Measurements from ENCODE around the gene KLF16.
A peak's percentile ranks its signal among the peaks of the same experiment; 100 is the strongest.

KLF16 gene

GRCh38 chr19:1845125-1845515, 18.3 kb downstream of the KLF16 start:
- DNase-seq, result no peak

- no peak for DNase-seq
Observed at GRCh38 chr19:1844513-1845124, 18.8 kb downstream of the KLF16 start.

- DNase-seq, result no peak
Observed at GRCh38 chr19:1843646-1844394, 19.6 kb downstream of the KLF16 start.

- DNase-seq, result no peak
Observed at GRCh38 chr19:1843116-1843515, 20.3 kb downstream of the KLF16 start.

- DNase-seq, result no peak
Observed at GRCh38 chr19:1841209-1841924, 22.0 kb downstream of the KLF16 start.

GRCh38 chr19:1840541-1841115, 22.8 kb downstream of the KLF16 start:
- DNase-seq, result no peak

- no peak for DNase-seq
Observed at GRCh38 chr19:1839658-1840540, 23.5 kb downstream of the KLF16 start.

GRCh38 chr19:1837625-1838105, 25.7 kb downstream of the KLF16 start:
- DNase-seq, result peak in 10 of 51 donors; percentile 4 to 43 (median 20)

- DNase-seq, result no peak
Observed at GRCh38 chr19:1837222-1837565, 26.2 kb downstream of the KLF16 start.

- no peak for DNase-seq
Observed at GRCh38 chr19:1836458-1837221, 26.7 kb downstream of the KLF16 start.

DNA sequence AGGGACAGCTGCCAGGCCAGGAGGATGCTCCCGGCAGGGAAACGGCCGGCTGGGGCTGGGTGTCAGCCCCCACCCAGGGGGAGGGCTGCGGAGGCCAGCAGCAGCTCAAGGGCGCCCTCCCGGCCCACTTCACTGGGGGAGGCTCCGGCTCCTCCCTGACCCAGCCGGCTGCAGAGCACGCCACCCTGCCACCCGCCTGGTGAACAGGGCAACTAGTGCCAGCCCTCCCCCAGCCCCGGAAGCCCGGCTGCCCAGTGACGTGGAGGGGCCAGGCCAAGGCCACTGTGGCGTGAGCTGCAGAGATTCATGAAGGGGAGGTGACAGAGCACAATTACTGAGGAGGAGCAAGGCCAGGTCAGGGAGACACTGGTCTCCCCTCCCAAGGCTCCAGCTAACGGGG, 29.8 kb downstream of the KLF16 start:
- peak in 31 of 51 donors; percentile 4 to 75 (median 30) for DNase-seq

GRCh38 chr19:1832046-1832663, 31.2 kb downstream of the KLF16 start:
- DNase-seq, result no peak

DNA sequence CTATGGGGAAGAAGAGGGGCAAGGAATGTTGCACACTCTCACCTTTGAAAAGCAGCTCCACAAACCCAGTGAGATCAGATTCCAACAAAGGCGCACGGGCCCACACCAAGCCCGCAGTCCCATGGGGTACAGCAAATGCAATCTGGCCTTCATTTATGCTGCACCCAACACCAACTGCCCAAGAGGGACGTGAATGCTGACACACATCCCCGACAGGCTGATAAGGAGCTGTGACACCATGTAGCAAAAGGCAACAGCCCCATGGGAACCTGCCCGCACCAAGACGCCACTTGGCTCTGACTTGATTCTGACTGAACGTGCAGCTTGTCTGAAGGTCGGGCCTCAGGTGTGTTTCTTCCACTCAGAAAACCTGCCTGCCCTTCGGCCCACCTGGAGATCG, 32.4 kb downstream of the KLF16 start:
- DNase-seq, result no peak

GRCh38 chr19:1830568-1830967, 32.8 kb downstream of the KLF16 start:
- DNase-seq, result no peak

DNA sequence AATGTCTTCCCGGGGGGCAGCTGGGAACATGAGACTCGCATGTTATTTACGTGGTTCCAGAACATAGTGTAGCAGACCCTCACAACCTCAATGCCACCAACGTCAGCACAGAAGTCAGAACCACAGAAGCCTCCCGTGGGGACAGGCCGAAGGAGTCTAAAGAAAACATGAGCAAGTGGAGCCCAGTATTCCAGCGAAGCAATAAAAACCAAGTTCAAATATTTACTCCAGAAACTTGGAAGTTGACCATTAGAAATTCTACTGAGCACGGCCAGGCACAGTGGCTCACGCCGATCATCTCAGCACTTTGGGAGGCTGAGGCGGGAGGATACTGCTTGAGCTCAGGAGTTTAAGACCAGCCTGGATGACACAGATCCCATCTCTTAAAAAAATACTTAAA, 33.4 kb downstream of the KLF16 start:
- DNase-seq, result no peak

- no peak for DNase-seq
Observed at GRCh38 chr19:1828279-1829238, 34.8 kb downstream of the KLF16 start.

GRCh38 chr19:1827566-1828278, 35.7 kb downstream of the KLF16 start:
- DNase-seq, result no peak

Measured in hypothalamus (tissue), 51 donors.